GM19239 (cell line): ENCODE data around the gene KLHL30.

ENCODE experiments used
- DNase-seq: peaks from one replicate; pipeline ENCODE4 v3.0.0; 2011; ENCODE audit warnings: low spot score; ENCODE audit not compliant: insufficient read length
- FAIRE-seq: peaks from 2 replicates; lab custom pipeline; 2011; peaks lifted over from hg19 to GRCh38; lab: Jason Lieb, UNC

Gene KLHL30

DNA sequence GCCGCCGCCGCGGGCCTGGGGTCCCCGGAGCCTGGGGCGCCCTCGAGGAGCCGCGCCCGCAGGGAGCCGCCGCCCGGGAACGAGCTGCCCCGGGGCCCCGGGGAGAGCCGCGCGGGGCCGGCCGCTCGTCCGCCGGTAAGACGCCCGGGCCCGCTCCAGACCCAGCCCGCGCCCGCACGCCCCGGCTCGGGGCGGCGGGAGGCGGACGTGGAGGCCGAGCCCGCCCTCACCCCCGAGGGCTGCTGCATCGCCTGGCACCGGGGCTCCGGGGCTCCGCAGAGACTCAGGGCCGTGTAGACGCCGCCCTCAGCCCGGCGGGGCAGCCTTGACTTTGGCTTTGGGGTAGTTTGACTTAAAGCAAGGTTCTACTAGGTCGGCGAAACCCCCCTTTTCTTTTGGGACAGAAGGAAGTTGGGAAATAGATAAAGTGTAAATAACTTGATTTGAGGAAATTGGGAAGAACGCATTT, 20.6 kb downstream of the KLHL30 start:
- FAIRE-seq (no peak), DNase-seq (no peak)

DNA sequence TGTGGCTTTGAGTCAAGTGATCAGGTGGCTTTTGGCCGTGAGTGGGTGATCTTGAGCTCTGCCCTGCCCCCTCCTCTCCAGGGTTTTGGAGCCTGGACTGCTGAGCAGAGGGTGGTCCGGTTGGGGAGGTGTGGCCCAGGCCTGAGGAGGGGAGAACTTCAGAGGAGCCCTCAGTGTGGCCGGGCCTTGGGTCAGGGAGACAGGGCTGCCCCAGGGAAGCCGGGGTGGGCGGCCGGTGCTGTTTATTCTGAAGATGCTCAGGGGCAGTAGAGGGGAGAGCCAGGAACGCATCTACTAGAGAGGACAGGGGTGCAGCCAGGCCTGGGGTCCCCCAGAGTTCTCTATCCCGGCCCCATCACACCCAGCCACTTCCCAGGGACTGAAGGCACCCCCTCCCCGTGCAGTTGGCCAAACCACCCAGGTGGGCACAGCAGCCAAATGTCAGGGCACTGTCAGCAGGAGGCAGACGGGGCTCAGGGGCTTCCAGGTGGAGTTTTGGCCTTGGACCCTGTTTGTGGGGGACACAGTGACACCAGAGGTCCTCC, 21.3 kb downstream of the KLHL30 start:
- DNase-seq (no peak), FAIRE-seq (no peak)

DNA sequence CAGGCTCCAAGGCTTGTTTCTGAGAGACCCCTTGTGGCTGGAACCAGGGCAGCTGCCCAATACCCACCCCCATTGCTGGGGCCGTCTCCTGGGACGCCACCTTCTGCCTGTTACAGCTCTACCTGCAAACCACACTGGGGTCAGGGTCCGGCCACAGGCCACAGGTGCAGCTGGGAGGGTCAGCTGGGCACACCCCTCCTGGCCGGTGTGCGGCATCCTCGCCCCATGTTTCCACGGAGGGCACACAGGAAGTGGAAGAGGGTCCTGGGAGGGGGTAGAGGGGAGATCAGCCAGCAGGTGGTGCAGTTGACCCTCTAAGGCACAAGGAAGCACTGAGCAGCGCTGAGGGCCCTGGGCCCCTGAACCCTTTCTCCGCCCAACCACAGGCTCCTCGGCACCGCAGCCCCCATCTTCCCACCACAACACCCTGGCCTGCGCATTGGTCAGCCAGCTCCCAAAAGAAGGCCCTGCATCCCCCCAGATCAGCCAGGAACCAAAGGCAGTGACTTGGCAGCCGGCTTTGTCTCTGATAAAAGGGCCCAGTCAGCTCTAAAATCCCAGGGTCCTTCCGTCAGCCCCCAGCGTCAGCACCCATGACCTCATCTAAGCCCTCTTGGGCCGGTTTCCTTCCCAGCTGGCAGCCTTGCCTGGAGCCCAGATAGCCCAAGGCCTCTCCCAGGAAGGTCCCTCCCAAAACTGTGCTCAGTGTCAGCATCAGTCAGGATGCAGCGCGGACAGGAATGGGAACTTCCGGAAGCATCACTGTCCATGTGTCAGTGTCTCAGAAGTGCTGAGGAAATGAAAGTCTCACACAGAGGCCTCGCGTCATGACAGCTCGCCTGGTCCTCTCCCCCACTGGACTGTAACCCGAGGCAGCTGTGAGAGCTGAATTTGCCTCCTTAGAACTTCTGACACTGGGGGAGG, 22.0 kb downstream of the KLHL30 start:
- peak; percentile 79 for DNase-seq

DNA sequence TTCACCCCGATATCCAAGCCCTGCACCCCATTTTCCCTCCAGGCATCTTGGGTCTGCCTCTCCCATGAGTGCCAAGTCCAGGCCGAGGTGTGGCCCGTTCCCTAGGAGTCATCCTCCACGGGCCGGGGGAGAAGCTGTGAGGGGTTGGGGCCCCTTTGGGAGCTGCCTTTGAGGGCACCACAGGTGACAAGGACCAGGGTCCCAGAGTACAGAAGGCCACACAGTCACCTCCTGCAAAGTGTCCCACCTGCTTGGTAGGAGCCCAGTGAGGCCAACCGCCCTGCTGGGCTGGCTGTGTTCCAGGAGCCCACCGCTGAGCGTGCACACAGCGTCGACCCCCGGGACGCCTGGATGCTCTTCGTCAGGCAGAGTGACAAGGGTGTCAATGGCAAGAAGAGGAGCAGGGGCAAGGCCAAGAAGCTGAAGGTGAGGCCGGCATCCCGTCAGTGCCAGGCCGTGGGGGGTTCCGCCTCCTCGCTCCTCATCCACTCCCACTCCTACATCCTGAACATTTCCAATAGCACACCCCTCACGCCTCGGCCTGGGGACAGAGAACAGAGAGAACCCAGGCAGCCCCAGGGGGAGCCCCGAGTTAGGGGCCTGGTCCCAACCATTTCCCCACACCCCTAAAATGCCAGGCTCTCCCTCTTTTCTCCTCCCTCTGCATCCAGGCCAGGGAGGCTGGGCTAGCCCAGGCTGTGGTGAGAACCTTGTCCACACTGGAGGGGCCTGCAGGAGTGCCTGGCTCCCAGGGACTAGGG, 23.0 kb downstream of the KLHL30 start:
- no peak for FAIRE-seq
- DNase-seq = no peak

More for the DNA sequence above, 22.0 kb downstream of the KLHL30 start:
- no peak for FAIRE-seq

DNA sequence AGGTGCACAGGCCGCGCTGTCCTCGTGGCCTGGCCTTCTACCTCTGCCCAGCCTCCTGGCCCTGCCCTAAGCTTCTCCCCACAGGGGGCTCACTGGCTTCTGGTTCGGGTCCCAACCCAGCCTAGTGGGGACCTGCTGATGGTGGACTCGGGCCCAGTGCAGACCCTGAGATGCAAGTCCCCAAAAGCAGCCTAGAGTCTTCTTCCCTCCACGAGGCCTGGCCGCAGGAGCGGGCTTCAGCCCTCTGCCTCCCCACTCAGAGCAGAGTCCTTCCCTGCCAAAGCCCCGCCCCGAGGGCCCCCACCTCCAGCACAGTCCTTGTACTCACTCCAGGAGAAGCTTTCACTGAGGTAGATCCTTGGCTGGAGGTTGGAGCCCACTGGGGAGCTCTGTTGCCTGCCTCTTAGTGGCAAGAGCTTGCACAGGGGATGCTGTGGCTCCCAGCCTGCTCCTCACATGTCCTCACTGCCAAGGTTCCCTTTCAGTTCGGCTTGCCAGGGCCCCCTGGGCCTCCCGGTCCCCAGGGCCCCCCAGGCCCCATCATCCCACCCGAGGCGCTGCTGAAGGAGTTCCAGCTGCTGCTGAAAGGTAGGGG, 23.9 kb downstream of the KLHL30 start:
- DNase-seq (no peak), FAIRE-seq (no peak)

DNA sequence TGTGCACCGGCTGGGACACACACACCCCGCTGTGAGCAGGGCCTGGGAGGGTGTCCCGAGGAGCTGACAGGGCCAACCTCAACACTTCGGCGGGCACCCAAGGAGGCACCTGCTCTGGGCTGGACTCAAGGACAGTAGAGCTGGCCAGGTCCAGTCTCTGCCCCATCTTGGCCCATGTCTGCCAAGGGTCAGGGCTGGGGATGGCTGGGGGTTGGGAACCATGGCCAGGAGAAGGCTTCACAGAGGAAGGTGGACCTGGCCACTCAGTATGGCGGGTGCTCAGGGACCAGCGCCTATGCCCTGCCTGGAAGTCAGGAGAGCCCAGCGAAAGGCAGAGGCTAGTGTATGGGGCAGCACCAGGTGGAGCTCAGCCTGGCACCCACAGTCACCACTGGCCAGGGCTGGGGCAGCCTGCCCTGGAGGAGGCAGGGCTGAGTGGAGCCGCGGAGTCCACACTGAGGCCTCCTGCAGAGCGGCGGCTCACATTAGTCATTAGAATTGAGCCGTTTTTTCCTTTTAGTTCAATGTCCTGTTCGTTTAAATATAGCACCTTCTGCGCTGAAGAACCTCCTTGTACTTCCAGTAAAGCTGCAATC, 24.5 kb downstream of the KLHL30 start:
- no peak for FAIRE-seq
- no peak for DNase-seq

DNA sequence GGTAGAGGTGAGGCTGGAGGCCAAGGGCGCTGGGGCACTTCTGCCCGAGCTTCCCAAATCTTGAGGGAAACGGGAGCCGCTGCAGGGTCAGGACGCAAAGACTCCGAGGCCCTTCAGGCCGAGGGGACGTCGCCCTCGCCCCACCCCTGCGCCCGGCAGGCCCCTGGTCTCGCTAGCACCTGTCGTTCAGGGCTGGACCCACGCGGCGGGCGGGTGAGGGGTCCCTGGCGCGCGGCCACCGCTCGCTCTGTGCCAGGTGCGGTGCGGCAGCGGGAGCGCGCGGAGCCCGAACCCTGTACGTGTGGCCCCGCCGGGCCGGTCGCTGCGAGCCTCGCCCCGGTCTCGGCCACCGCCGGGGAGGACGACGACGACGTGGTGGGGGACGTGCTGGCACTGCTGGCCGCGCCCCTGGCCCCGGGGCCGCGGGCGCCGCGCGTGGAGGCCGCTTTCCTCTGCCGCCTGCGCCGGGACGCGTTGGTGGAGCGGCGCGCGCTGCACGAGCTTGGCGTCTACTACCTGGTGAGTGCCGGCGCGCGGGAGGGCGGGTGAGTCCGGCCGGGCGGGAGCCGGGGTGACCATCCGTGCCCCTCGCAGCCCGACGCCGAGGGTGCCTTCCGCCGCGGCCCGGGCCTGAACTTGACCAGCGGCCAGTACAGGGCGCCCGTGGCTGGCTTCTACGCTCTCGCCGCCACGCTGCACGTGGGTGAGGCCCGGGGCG, 25.2 kb downstream of the KLHL30 start:
- no peak for FAIRE-seq
- DNase-seq = no peak

DNA sequence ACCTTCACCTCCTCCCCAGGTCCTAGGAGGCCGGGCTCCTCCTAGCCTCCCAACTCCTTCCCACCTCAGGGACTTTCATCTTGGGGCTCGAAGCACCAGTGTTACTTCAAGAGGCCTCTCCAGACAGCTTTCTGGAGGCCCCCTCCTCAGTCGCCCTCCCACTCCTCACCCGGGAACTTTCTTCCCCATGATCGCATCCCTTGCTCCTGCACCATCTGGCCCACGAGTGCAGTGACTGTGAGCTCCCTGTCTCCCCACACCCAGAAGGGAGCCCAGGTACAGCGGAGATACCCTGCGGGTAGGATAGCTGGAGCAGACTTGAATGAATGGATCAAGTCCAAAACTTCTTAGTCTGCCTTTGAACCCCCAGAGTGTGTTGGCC, 26.4 kb downstream of the KLHL30 start:
- FAIRE-seq (no peak), DNase-seq (no peak)

DNA sequence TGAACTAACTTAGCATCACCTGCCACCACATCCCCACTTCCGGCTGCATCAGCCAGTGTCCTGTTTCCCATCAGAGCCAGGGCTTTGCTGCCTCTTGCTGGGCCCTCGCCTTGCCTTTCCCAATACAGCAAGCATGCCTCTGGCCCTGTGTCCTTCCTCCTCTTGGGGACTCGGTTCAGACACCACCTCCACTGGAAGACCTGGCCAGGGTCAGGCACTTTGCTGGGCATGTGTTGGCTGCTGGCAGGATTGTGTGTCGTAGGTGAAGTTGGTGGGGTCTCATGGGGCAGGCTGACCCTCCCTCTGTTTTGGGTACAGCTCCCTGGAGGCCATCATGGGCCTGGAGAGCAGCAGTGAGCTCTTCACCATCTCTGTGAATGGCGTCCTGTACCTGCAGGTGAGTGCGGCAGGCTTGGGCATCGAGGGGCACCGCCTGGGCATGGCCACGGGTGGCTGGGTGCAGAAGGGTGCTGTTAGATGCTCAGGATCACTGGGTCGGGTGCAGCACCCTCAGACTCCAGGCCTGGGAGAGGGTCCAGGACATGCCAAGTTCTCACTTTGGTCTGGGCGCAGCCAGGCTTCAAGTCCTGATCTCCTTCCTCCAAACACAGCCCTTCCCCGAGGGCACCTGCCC, 26.9 kb downstream of the KLHL30 start:
- DNase-seq = no peak

DNA sequence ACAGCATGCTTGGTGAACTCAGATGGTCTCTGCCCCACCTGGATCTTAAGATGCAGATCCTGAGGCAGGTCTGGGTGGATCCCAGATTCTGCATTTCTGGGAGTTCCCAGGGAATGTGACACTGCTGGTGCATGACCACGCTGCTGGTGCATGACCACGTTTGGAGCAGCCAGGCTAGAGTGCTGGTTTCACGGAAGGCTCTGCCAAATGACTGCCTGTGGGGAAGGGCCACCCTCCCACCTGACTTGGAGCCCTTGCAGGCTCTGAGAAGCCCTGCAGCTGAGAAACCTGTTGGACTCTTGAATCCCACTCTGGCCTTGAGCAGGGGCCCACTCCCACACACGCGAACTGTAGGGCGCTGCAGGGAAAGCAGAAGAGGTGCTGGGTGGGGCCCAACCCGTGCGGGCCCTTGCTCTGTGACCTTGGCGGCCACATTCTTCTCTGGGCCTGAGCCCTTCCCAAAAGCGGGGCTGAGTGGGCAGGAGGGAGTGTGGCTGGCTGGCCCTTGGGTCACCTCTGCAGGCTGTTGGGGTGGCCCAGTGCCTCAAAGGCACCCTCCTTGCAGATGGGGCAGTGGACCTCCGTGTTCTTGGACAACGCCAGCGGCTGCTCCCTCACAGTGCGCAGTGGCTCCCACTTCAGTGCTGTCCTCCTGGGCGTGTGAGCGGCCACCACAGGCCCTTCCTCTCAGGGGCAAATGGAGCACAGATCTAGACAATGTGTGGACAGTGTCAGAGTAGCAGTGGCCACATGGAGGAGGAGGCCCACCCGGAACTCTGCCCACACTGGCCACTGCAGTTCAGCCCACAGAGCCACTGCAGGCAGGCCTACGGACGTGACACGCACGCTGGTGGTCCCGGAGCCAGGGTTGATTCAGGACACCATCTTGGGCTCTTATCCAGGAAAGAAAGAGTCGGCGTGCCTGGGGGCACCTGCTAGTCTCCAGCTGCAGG, 28.2 kb downstream of the KLHL30 start:
- DNase-seq = no peak
- FAIRE-seq = no peak

More for the DNA sequence above, 26.9 kb downstream of the KLHL30 start:
- no peak for FAIRE-seq

DNA sequence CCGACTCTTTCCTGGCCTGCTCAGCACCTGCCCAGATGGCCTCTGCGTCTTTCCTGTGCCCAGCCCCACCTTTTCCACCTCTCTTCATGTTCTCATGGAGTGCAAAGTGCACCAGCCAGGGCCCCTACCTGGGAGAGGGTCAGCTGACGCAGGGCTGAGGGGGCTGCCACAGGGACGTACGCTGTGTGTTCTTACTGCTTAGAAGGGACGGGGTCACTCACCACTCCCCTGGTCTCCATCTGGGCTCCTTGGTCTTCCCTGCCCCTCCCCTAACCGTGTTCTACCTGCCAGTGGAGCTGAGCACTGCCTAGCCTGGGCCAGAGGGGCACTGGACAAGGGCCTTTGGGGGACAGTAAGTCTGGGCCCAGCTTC, 28.9 kb downstream of the KLHL30 start:
- no peak for DNase-seq
- no peak for FAIRE-seq

DNA sequence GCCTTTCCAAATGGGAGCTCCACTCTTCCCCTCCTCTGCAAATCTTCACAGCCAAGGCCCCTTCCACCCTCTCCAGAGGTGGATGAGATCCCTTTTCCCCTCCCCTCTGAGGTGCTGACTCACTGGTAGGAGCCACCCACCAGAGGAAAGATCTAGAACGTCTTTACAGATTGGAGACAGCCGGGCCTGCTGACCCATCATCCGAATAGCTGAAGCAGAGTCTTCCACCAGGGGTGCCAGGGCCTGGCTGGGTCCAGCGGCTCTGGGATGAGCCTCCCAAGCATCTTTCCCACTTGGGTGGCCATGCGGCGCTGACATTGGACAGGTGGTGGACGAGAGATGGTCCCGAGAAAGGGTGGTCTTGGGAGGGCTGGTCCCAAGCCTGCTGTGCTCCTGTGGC, 29.3 kb downstream of the KLHL30 start:
- no peak for FAIRE-seq
- DNase-seq = no peak

DNA sequence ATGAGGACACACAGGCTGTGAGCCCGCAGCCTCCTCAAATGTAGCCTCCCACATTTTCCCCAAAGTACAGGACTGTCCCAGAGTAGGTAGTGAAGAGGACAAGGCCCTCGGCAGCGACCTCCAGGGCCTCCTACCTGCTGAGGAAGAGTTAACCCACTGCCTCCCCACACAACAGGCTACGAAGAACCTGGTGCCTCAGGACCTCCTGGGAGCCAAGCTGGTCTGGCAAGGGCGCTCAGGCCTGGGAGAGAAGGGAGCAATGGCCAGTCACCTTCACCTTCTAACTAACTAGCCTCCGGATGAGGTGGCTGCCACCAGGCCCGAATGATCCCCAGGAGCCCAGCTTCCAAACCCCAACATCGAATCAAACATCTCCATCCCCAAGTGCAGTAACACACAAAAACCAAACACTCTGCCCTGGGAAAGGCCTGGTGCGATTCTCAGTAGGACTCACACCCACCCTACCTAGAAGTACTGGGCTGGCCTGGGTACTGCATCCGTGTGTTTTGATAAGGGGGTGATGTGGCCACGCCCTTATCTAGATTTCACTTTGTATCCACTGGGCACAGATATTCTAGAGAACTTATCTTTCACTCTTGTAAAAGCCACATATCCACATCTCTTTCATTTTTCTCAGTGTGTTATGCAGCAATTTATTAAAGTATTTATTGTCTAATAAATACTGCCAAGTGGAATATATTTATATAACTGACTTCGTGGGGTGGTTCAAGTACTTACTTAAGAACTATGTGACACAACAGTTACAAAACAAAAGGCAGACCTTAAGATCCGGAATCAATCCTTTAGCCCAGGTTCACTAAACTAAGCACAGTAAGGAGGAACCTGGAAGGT, 30.0 kb downstream of the KLHL30 start:
- no peak for FAIRE-seq

DNA sequence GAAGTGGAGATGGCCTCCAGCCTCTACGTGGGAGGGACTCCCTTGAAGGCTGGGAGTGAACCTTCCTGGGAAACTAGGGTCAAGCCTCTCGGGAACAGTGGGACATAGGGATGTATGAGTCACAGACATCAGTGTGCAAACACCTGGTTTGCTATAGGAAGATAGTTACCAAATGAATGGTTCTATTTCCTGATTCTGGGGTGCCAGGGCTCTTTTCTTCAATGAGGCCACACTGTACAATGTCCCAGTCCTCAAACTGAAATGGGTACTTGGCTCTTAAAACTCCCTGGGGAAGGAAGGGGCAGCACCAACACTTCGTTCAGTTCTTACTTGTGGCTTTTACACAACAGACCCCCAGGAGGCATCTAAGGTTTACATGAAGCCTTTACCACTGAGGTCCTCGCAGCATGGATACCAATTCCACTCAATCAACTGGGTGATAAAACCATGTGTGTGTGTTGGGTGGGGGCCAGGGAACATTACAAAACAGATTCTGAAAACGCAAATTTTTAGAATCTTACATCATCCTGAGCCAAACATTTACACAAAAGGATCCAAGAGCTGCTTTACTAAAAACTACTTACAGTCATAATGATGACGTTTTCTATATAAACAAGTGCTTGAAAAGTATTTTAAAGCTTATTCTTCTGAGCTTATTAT, 30.7 kb downstream of the KLHL30 start:
- no peak for FAIRE-seq
- no peak for DNase-seq

More for the DNA sequence above, 30.0 kb downstream of the KLHL30 start:
- DNase-seq = no peak

DNA sequence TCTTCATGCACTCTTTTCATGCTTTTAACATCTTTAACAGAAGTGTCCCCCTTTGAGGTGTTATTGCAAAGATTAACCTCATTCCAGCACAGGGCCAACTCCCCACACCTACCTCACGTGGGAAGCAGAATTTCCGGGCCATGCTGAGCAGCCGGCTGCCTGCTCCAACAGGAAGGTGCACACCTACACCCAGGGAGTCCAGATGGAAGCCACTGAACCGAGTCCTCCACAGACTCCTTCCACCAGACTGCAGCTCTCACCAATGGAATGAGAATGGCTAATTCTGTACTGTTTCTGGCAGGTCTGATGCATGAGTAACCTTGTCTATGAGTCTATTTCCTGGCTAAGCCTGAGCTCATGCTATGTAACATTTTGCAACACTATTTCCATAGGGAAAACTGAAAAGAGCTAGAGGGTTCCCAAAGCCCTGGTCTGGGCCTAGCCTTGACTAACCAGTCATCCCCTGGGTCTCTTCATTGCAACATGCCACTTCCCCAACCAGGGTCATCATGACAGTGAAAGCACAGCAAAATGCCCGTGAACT, 31.3 kb downstream of the KLHL30 start:
- DNase-seq (no peak), FAIRE-seq (no peak)

DNA sequence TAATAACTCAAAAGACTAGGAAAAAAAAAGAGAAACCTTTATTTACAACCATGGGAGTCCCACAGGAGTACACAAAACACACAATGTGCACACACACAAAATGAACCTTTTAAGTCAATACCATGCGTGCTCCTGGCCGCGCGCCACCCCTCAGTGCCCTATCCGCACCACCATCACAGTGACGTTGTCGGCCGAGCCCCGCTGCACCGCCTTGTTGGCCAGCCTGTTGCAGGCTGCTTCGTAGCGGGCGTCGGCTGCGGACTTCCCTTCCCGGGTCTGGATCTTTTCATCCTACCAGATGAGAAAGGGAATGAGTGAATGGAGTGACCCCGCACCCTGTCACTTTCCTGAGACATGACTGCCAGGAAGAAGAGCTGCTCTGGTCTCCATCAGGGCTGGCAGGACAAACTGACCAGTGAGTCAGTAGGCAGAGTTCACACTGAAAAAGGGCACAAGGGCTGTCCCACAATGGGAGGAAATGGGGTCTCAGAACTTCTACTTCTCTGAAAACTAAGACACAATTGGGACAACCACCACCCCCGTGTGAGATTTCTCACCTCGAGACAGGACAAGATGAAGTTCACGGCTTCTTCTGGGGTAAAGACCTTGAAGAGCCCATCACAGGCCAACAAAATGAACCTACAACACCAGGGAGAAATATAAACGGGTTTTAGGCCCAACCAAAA, 32.1 kb downstream of the KLHL30 start:
- no peak for FAIRE-seq

More for the DNA sequence above, 32.1 kb downstream of the KLHL30 start:
- no peak for DNase-seq
